ENCODE measurements around the gene DNAAF5.

DNA sequence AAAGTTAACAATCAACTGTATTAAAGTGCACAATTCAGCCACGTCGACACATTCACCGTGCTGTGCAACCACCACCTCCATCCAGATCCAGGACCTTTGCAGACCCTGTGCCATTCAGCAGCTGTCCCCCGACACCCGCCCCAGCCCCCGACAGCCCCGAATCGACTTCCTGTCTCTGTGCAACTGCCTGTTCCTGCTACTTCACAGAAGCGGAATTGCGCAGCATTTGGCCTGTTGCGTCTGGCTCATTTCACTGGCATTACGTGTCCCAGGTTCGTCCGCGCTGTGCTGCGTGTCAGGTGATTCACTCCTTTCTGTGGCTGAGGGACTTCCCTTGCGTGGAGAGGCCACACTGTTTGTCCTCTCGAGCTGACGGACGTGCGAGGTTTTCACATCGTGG, 33.2 kb upstream of the DNAAF5 start:
- TF ChIP-seq CTCF (conservative IDR thresholded peaks at IDR 0.05 in 1 of 2, IDR thresholded peaks at IDR 0.05 in 1 of 2; ENCODE audit: low read depth in 1 of 2, low read length in 2 of 2): no peak
- no peak for TF ChIP-seq EZH2 (IDR thresholded peaks at IDR 0.05; ENCODE audit: low read length, missing control alignments)

Data from fibroblast of lung (primary cell).